OCI-LY7 (cell line): ENCODE results near the gene KLF3. TPM values are rescaled to one million over a fixed set of nuclear protein-coding genes. Genes with fewer than 3 reads are reported as not detected.

ENCODE experiments used
- BruUV-seq: library from RNA; stranded (reverse); fragments of 400-500 nt; replicated peaks from 2 replicates; lab custom pipeline; 2021; lab: Mats Ljungman, UMichigan
- CTCF ChIA-PET: fragments of 300-600 bp; sonication (Branson Sonifier 250); formaldehyde crosslinking; loops from one replicate; lab custom pipeline; 2022; ENCODE audit warnings: antibody characterized with exemption; ENCODE audit not compliant: unreplicated experiment; lab: Charles Lee
- POLR2A ChIA-PET: fragments of 300-600 bp; sonication (Branson Sonifier 250); formaldehyde crosslinking; loops from one replicate; lab custom pipeline; 2022; ENCODE audit warnings: antibody characterized with exemption; lab: Charles Lee
- DNase-seq: peaks from one replicate; pipeline ENCODE4 v3.0.0-alpha.2; 2015; ENCODE audit warnings: low spot score
- H2AFZ ChIP-seq: fragments of 200-600 bp; sonication (generic), shearing (Covaris generic); 2 replicates; pipeline ENCODE4 v1.6.1; 2014; ENCODE audit warnings: mild to moderate bottlenecking, antibody characterized with exemption, low read length, moderate library complexity
- H3K27ac ChIP-seq: fragments of 200-600 bp; sonication (generic); 2 replicates; pipeline ENCODE4 v1.5.1; 2014; ENCODE audit warnings: mixed run types, low read depth, mild to moderate bottlenecking, moderate library complexity, low read length, inconsistent platforms; ENCODE audit not compliant: poor library complexity, severe bottlenecking
- H3K36me3 ChIP-seq: fragments of 200-600 bp; sonication (generic); 2 replicates; pipeline ENCODE4 v1.6.1; 2014; ENCODE audit warnings: mild to moderate bottlenecking, antibody characterized with exemption, low read length, moderate library complexity, mixed read lengths; ENCODE audit not compliant: insufficient read depth
- H3K4me1 ChIP-seq: fragments of 200-600 bp; sonication (generic); 2 replicates; pipeline ENCODE4 v1.5.1; 2014; ENCODE audit warnings: mild to moderate bottlenecking, low read length; ENCODE audit not compliant: insufficient read depth, poor library complexity, severe bottlenecking
- H3K4me2 ChIP-seq: fragments of 200-600 bp; sonication (generic); 2 replicates; pipeline ENCODE4 v1.6.1; 2014; ENCODE audit warnings: mild to moderate bottlenecking, low read length
- H3K4me3 ChIP-seq: fragments of 200-600 bp; sonication (generic); 2 replicates; pipeline ENCODE4 v1.5.1; 2014; ENCODE audit warnings: mild to moderate bottlenecking, low read depth, low read length; ENCODE audit not compliant: poor library complexity, severe bottlenecking
- H3K79me2 ChIP-seq: fragments of 200-600 bp; sonication (generic); 2 replicates; pipeline ENCODE4 v1.6.1; 2016; ENCODE audit warnings: low read depth, mild to moderate bottlenecking, low read length, moderate library complexity, mixed read lengths; ENCODE audit not compliant: insufficient read depth
- H3K9me2 ChIP-seq: fragments of 200-600 bp; sonication (generic); 2 replicates; pipeline ENCODE4 v1.6.1; 2016; ENCODE audit warnings: mild to moderate bottlenecking, low read length, mixed read lengths; ENCODE audit not compliant: insufficient read depth
- H3K9me3 ChIP-seq: fragments of 200-600 bp; sonication (generic); 2 replicates; pipeline ENCODE4 v1.6.1; 2014; ENCODE audit warnings: mild to moderate bottlenecking, mixed run types, low read length, mixed read lengths
- H4K20me1 ChIP-seq: fragments of 200-600 bp; sonication (generic); 2 replicates; pipeline ENCODE4 v1.6.1; 2014; ENCODE audit warnings: mild to moderate bottlenecking, antibody characterized with exemption, low read length, moderate library complexity, mixed read lengths; ENCODE audit not compliant: insufficient read depth
- EZH2phosphoT487 ChIP-seq: fragments of 200-600 bp; sonication (generic); IDR thresholded peaks from 2 replicates; pipeline ENCODE4 v1.6.1; 2018; ENCODE audit warnings: low read depth, borderline replicate concordance, mild to moderate bottlenecking, mixed run types, antibody characterized with exemption, low read length, moderate library complexity, mixed read lengths
- intact Hi-C: fragments of 100-400 bp; cut with micrococcal nuclease; formaldehyde crosslinking; loops from one replicate; pipeline ENCODE4 v1.10.0; 2022; ENCODE audit not compliant: unreplicated experiment
- total RNA-seq, 2 experiments: library from RNA; depleted of rRNA in 1 of 2; stranded (reverse); fragments of >200 nt in 1 of 2; shearing (Covaris generic) in 1 of 2; gene quantifications; 2 replicates each; pipeline ENCODE4 v1.2.3, GENCODE V29; 2014 to 2022
- TF ChIP-seq, protein P1 (sequence below): fragments of 200-600 bp; sonication (generic); conservative IDR thresholded peaks from 2 replicates; pipeline ENCODE4 v1.5.1; 2014; ENCODE audit warnings: mild to moderate bottlenecking, antibody characterized with exemption, low read length, moderate library complexity, mixed read lengths

KLF3 gene
- total RNA-seq, 2 experiments from 2014 or later, result 0.09 to 0.23 TPM

DNA sequence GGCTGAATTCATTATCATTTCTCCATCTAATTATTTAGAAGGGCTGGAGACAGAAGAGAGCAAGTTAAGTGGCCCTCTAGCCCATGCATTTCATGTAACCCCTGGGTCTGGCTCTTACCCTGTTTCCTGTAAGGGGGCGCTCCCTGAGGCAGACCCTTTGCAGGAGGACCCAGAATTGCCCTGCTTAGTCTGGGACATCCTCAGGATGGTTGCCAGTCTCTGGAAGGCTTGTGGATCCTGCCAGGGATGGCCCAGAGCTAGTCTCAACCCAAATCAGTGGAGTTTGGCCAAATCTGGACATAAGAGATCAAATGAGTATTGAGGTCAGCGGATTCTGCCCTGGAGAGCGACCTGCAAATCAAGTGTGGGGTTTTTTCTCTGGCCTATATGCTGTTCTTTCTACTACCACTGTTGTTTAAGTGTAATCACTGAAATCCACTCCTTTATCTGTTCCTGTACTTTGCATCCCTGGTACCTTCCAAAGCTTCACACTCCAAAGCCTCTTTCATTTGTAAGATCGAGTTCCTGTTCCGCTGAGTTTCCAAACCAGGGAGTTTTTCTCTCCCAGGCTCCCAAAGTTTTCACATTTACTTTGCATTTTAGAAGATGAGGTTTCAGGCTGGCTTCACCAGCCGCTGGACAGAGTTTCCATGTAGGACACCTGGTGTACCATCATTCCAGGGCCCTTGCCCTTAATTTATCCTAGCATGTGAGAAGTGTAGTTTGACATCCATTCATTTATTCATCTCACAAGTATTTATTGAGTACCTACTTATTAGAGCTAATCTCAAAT, 6.3 kb downstream of the KLF3 start:
- BruUV-seq, result no TSS peak
- Histone ChIP-seq H3K79me2 (no peaks in the 10 kb centered on the region), H3K27ac (no peak overlapping the region), H3K4me3 (no peak overlapping the region), H2AFZ (no peak overlapping the region), H4K20me1 (no peaks in the 10 kb centered on the region), H3K36me3 (no peaks in the 10 kb centered on the region), H3K9me3 (no peaks in the 10 kb centered on the region), H3K4me2 (no peak overlapping the region), H3K9me2 (no peaks in the 10 kb centered on the region), H3K4me1 (peaks cover 4% of the 10 kb centered on the region)
- DNase-seq, result no peak
- TF ChIP-seq EZH2phosphoT487, result peak; percentile 66; the same call in 1 of the 2 replicates
- TF ChIP-seq, protein P1, sequence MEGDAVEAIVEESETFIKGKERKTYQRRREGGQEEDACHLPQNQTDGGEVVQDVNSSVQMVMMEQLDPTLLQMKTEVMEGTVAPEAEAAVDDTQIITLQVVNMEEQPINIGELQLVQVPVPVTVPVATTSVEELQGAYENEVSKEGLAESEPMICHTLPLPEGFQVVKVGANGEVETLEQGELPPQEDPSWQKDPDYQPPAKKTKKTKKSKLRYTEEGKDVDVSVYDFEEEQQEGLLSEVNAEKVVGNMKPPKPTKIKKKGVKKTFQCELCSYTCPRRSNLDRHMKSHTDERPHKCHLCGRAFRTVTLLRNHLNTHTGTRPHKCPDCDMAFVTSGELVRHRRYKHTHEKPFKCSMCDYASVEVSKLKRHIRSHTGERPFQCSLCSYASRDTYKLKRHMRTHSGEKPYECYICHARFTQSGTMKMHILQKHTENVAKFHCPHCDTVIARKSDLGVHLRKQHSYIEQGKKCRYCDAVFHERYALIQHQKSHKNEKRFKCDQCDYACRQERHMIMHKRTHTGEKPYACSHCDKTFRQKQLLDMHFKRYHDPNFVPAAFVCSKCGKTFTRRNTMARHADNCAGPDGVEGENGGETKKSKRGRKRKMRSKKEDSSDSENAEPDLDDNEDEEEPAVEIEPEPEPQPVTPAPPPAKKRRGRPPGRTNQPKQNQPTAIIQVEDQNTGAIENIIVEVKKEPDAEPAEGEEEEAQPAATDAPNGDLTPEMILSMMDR, result no peak
- intact Hi-C loops, result no loop called here
- ChIA-PET POLR2A (interaction anchor here (0.7 kb wide), 1 partner anchor 17 kb away, joined by 3 read pairs; no protein-coding TSS in a partner anchor), CTCF (no interaction called here)

DNA sequence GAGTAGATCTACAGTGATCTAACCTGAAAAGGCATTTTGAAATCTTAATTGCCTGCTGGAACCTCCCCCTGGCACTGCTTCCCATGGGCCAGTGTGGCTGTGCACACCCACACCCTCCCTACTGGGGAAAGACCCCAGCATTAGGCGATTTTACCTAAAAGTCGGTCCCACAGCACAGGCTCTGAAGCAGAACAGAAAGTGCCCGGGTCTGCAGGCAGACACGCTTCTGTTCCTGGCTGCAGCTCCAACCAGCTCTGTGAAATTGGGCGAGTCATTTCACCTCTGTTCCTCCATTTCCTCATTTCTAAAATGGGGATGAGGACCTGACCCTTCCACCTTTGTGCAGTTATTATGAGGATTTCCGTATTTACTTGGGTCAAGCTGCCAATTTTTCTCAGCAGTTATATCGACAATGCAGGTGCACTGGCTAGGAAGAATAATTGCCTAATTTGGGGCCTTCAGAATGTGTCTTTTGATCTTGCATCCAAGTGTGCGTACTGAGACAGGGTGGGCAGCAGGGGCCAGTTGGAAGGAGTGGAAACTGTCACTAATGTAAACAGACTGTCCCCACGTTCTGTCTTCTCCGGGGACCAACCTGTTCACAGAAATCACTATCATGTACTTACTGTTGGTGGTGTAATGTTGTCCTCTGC, 7.1 kb downstream of the KLF3 start:
- TF ChIP-seq, protein P1, result no peak
- TF ChIP-seq EZH2phosphoT487, result no peak
- Histone ChIP-seq H3K4me2 (no peak overlapping the region), H3K36me3 (no peaks in the 10 kb centered on the region), H3K79me2 (no peaks in the 10 kb centered on the region), H3K9me3 (no peaks in the 10 kb centered on the region), H2AFZ (no peak overlapping the region), H4K20me1 (no peaks in the 10 kb centered on the region), H3K9me2 (no peaks in the 10 kb centered on the region), H3K27ac (no peak overlapping the region), H3K4me3 (no peak overlapping the region), H3K4me1 (peaks cover 4% of the 10 kb centered on the region)
- no TSS peak for BruUV-seq
- ChIA-PET CTCF (no interaction called here), POLR2A (interaction anchor here (0.7 kb wide), 1 partner anchor 16 kb away, joined by 3 read pairs; no protein-coding TSS in a partner anchor)
- intact Hi-C loops, result no loop called here
- no peak for DNase-seq

GRCh38 chr4:38671592-38671940, 7.6 kb downstream of the KLF3 start:
- no peaks in the 10 kb centered on the region for H3K79me2 ChIP-seq
- BruUV-seq, result no TSS peak
- TF ChIP-seq EZH2phosphoT487, result no peak
- TF ChIP-seq, protein P1, result no peak
- H2AFZ ChIP-seq, result no peak overlapping the region
- H3K4me3 ChIP-seq, result no peak overlapping the region
- DNase-seq, result no peak
- intact Hi-C loops, result no loop called here
- no peak overlapping the region for H3K27ac ChIP-seq
- H3K9me2 ChIP-seq, result no peaks in the 10 kb centered on the region
- no peaks in the 10 kb centered on the region for H3K9me3 ChIP-seq
- H3K36me3 ChIP-seq, result no peaks in the 10 kb centered on the region
- H4K20me1 ChIP-seq, result no peaks in the 10 kb centered on the region
- POLR2A ChIA-PET, result no interaction called here
- peaks cover 4% of the 10 kb centered on the region for H3K4me1 ChIP-seq
- no peak overlapping the region for H3K4me2 ChIP-seq
- CTCF ChIA-PET, result no interaction called here
